ENCODE data around the gene GLIS1. TPM values are rescaled to one million over a fixed set of nuclear protein-coding genes. Genes with fewer than 3 reads are reported as not detected.

Gene GLIS1
- total RNA-seq, 1 experiment from 2014 or later: 1.7 TPM

DNA sequence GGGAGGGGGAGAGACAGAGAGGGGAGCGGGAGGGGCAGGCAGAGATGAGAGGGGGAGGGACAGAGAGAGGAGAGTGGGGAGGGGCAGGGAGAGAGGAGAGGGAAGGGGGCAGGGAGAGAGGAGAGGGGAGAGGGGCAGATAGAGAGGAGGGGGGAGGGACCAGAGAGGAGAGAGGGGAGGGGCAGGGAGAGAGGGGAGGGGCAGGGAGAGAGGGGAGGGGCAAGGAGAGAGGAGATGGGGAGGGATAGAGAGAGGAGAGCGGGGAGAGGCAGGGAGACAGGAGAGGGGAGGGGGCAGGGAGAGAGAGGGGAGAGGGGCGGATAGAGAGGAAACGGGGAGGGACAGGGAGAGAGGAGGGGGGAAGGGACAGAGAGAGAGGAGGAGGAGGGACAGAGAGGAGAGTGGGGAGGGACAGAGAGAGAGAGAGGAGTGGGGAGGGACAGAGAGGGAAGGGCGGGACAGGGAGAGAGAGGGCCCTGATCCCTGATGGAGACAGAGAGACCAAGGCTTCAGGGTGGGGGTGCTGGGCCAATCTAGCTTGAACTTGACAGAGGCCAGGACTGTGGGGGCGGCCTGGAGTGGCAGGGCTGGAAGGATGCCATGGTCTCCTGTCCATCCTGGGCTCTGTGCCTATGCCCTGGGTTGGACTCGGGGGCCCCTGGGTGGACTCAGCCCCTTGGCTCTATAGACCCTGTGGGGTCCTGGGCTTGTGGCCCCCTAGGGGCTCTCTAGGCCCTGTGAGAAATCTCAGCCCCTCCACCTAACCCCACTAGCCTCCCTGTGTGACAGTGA lies 236.1 kb downstream of the GLIS1 start:
- Histone ChIP-seq H3K27me3 (ENCODE audit: low read length) (no peaks in the 10 kb centered on the region), H3K4me3 (ENCODE audit: low read length) (no peak overlapping the region), H3K79me2 (ENCODE audit: low read length) (no peaks in the 10 kb centered on the region), H3K36me3 (ENCODE audit: low read depth, low read length) (no peaks in the 10 kb centered on the region), H3F3A (ENCODE audit: low read length, unreplicated experiment) (no peaks in the 10 kb centered on the region), H3K9me3 (ENCODE audit: low read length) (no peaks in the 10 kb centered on the region), H3K9ac (ENCODE audit: low read length) (no peak overlapping the region), H3K4me2 (ENCODE audit: low read length) (no peak overlapping the region), H3K9me2 (replicated peaks; ENCODE audit: low read length) (no peaks in the 10 kb centered on the region), H2AFZ (ENCODE audit: low read length) (no peak overlapping the region), H4K20me1 (ENCODE audit: low read length) (no peaks in the 10 kb centered on the region), H3K4me1 (ENCODE audit: insufficient read depth, low read length) (no peaks in the 10 kb centered on the region), H3K27ac (ENCODE audit: low read length) (no peak overlapping the region)
- intact Hi-C loops (cut with micrococcal nuclease): no loop called here
- BruUV-seq (replicated peaks): no TSS peak
- TF ChIP-seq EZH2phosphoT487 (IDR thresholded peaks at IDR 0.05; ENCODE audit: borderline replicate concordance, low read length): no peak
- TF ChIP-seq EZH2 (IDR thresholded peaks at IDR 0.05; ENCODE audit: low read length, unreplicated experiment): no peak
- TF ChIP-seq, protein P1, sequence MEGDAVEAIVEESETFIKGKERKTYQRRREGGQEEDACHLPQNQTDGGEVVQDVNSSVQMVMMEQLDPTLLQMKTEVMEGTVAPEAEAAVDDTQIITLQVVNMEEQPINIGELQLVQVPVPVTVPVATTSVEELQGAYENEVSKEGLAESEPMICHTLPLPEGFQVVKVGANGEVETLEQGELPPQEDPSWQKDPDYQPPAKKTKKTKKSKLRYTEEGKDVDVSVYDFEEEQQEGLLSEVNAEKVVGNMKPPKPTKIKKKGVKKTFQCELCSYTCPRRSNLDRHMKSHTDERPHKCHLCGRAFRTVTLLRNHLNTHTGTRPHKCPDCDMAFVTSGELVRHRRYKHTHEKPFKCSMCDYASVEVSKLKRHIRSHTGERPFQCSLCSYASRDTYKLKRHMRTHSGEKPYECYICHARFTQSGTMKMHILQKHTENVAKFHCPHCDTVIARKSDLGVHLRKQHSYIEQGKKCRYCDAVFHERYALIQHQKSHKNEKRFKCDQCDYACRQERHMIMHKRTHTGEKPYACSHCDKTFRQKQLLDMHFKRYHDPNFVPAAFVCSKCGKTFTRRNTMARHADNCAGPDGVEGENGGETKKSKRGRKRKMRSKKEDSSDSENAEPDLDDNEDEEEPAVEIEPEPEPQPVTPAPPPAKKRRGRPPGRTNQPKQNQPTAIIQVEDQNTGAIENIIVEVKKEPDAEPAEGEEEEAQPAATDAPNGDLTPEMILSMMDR (conservative IDR thresholded peaks at IDR 0.05; ENCODE audit: low read depth, low read length): no peak
- ChIA-PET CTCF (no interaction called here), POLR2A (ENCODE audit: unreplicated experiment) (no interaction called here)
- ATAC-seq (no peak), DNase-seq (no peak)

DNA sequence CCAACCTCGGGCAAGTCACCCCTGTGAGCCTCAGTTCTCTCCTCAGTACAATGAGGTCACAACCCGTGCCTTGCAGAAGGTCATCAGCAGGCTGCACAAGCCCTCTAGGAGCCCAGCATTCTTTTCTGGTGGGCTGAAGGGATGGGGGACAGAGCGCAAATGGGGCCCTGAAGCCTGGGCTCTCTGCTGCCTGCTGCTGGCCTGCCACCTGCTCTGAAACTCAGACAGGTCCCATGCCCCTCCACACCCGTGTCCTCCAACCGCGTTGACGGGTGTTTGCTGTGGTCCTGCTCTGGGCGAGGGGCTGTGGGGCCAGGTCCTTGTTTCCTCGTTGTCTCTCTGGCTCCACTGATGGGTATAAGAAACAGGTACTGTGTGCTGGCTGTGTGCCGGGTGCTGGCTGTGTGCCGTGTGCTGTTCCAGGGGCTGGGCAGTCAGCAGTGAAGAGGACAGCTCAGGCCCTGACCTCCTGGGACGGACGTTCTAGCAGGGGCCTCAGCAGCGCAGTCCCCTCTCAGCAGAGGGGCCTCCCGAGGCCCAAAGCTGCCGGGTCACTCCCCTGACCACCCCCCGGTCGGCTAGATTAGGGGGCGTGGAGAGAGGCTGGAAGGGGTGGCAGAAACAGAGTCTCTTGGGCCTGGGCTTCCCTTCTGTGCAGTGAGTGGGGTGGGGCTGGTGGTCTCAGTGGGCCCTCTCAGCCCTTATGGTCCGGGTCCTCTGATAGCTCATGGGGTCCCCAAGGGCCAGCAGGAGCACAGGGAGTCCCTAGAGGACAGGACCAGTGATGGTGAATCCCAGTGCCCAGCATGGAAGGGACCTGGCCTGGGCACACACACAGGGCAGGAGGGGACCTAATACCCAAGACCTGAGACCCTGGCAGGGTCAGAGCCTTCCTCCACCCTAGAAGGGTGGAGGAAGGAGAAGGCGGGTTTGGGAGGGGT lies 237.6 kb downstream of the GLIS1 start:
- Histone ChIP-seq H4K20me1 (ENCODE audit: low read length) (no peaks in the 10 kb centered on the region), H3K27ac (ENCODE audit: low read length) (no peak overlapping the region), H3K4me2 (ENCODE audit: low read length) (no peak overlapping the region), H3K4me3 (ENCODE audit: low read length) (no peak overlapping the region), H3K9me3 (ENCODE audit: low read length) (no peaks in the 10 kb centered on the region), H3F3A (ENCODE audit: low read length, unreplicated experiment) (no peaks in the 10 kb centered on the region), H3K9ac (ENCODE audit: low read length) (no peak overlapping the region), H3K36me3 (ENCODE audit: low read depth, low read length) (no peaks in the 10 kb centered on the region), H3K27me3 (ENCODE audit: low read length) (no peaks in the 10 kb centered on the region), H3K9me2 (replicated peaks; ENCODE audit: low read length) (no peaks in the 10 kb centered on the region), H2AFZ (ENCODE audit: low read length) (no peak overlapping the region), H3K4me1 (ENCODE audit: insufficient read depth, low read length) (no peaks in the 10 kb centered on the region), H3K79me2 (ENCODE audit: low read length) (no peaks in the 10 kb centered on the region)
- no peak for DNase-seq
- no peak; the same call in 1 of the 2 replicates for ATAC-seq
- CTCF ChIA-PET: no interaction called here
- TF ChIP-seq, protein P1 (conservative IDR thresholded peaks at IDR 0.05; ENCODE audit: low read depth, low read length): no peak
- TF ChIP-seq EZH2 (IDR thresholded peaks at IDR 0.05; ENCODE audit: low read length, unreplicated experiment): no peak
- no peak for TF ChIP-seq EZH2phosphoT487 (IDR thresholded peaks at IDR 0.05; ENCODE audit: borderline replicate concordance, low read length)
- BruUV-seq (replicated peaks): no TSS peak
- intact Hi-C loops (cut with micrococcal nuclease): no loop called here
- POLR2A ChIA-PET (ENCODE audit: unreplicated experiment): no interaction called here
